Endothelial cell of umbilical vein (primary cell): Measurements from ENCODE around the gene TIMM23B.
"Not testable (repeated sequence)": the region's sequence is repeated elsewhere in the genome, so short reads cannot be mapped to it uniquely, and the experiment has no call there.

Experiments used
- EZH2 ChIP-seq: IDR thresholded peaks from 2 replicates; pipeline ENCODE4 v1.6.1; 2012; ENCODE audit warnings: borderline replicate concordance, low read depth, mild to moderate bottlenecking, moderate library complexity, low read length, inconsistent platforms; ENCODE audit not compliant: severe bottlenecking
- FOS ChIP-seq: IDR thresholded peaks from 2 replicates; pipeline ENCODE4 v1.6.1; 2011; ENCODE audit warnings: mild to moderate bottlenecking, low read length, moderate library complexity, borderline replicate concordance; ENCODE audit not compliant: insufficient read depth
- JUN ChIP-seq: IDR thresholded peaks from 2 replicates; pipeline ENCODE4 v1.6.1; 2011; ENCODE audit warnings: borderline replicate concordance, low read depth; ENCODE audit not compliant: insufficient read length, insufficient read depth
- MYC ChIP-seq: IDR thresholded peaks from one replicate; pipeline ENCODE4 v1.6.1; 2011; ENCODE audit warnings: mild to moderate bottlenecking, low read depth, low read length
- POLR2A ChIP-seq: IDR thresholded peaks from 2 replicates; pipeline ENCODE4 v1.6.1; 2012; ENCODE audit warnings: low read depth, mild to moderate bottlenecking, control low read depth, low read length
- POLR2AphosphoS5 ChIP-seq: IDR thresholded peaks from 2 replicates; pipeline ENCODE4 v1.6.1; 2012; ENCODE audit warnings: low read depth, mild to moderate bottlenecking, control low read depth, low read length, moderate library complexity; ENCODE audit not compliant: insufficient read depth
- TF ChIP-seq, protein P1 (sequence below), 2 donors: IDR thresholded peaks; 1 replicate in 1 of 2; 2 replicates in 1 of 2; pipeline ENCODE4 v1.5.1; 2011; ENCODE audit warnings: low read length in 2 of 2, mild to moderate bottlenecking in 2 of 2, moderate library complexity in 2 of 2, control low read depth in 1 of 2, inconsistent platforms in 1 of 2, low read depth in 1 of 2; ENCODE audit not compliant: insufficient read depth in 1 of 2; ENCODE audit errors: extremely low read depth in 1 of 2
- TF ChIP-seq, protein P2 (sequence below): IDR thresholded peaks from 2 replicates; pipeline ENCODE4 v1.6.1; 2011; ENCODE audit not compliant: insufficient read depth, insufficient read length

DNA sequence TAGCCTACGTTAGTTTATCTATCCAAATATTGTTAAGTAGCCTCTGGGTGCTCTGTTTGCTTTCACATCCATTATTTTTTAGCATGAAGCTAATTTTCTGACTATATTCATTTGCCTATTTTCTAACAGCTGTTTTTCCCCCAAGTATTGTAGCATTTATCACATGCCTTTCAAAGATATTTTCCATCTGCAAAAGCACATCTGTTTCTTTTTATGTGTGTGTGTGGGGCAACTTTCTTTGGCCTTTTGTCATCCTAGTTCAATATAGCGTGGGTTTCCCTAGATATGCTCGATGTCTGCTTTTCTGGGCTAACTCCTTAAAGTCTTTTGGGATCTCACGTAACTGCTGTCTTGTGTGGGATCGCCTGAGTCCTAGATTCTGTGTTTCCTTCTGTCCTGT, 53.5 kb downstream of the TIMM23B start:
- not testable (repeated sequence) for TF ChIP-seq EZH2, POLR2AphosphoS5, POLR2A, JUN, MYC, FOS
- TF ChIP-seq, protein P1, sequence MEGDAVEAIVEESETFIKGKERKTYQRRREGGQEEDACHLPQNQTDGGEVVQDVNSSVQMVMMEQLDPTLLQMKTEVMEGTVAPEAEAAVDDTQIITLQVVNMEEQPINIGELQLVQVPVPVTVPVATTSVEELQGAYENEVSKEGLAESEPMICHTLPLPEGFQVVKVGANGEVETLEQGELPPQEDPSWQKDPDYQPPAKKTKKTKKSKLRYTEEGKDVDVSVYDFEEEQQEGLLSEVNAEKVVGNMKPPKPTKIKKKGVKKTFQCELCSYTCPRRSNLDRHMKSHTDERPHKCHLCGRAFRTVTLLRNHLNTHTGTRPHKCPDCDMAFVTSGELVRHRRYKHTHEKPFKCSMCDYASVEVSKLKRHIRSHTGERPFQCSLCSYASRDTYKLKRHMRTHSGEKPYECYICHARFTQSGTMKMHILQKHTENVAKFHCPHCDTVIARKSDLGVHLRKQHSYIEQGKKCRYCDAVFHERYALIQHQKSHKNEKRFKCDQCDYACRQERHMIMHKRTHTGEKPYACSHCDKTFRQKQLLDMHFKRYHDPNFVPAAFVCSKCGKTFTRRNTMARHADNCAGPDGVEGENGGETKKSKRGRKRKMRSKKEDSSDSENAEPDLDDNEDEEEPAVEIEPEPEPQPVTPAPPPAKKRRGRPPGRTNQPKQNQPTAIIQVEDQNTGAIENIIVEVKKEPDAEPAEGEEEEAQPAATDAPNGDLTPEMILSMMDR (IDR thresholded peaks at IDR 0.05; ENCODE audit: extremely low read depth in 1 of 2, insufficient read depth in 1 of 2, low read depth in 1 of 2, low read length in 2 of 2), result not testable (repeated sequence)
- TF ChIP-seq, protein P2, sequence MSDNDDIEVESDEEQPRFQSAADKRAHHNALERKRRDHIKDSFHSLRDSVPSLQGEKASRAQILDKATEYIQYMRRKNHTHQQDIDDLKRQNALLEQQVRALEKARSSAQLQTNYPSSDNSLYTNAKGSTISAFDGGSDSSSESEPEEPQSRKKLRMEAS, result not testable (repeated sequence)
